GM10266 (cell line): ENCODE data around the gene TRIM14.

Experiments
- DNase-seq: peaks from one replicate; pipeline ENCODE4 v3.0.0; 2012; ENCODE audit errors: extremely low spot score
- CTCF ChIP-seq: IDR thresholded peaks from 2 replicates; pipeline ENCODE4 v1.5.1; 2012; ENCODE audit warnings: mild to moderate bottlenecking, low read depth; ENCODE audit not compliant: control insufficient read depth, insufficient read depth; ENCODE audit errors: missing control alignments

Gene TRIM14

GRCh38 chr9:98118640-98119601 is at the start of gene TRIM14:
Gene TRIM14, minus strand, starts transcription at chr9:98119222. Its CDS starts 34 bp downstream, at chr9:98119188.
- TF ChIP-seq CTCF, result peak; percentile 51
- peak; percentile 83 for DNase-seq

GRCh38 chr9:98168153-98168780 is 49.2 kb upstream of the TRIM14 start:
- no peak for DNase-seq
- TF ChIP-seq CTCF, result no peak

GRCh38 chr9:98164912-98165311 is 45.9 kb upstream of the TRIM14 start:
- TF ChIP-seq CTCF, result no peak
- DNase-seq, result no peak

- DNase-seq, result no peak
- TF ChIP-seq CTCF, result no peak
Measured at GRCh38 chr9:98162613-98163012, 43.6 kb upstream of the TRIM14 start.

- no peak for DNase-seq
- no peak for TF ChIP-seq CTCF
Measured at GRCh38 chr9:98161851-98162250, 42.8 kb upstream of the TRIM14 start.

GRCh38 chr9:98159790-98160189 is 40.8 kb upstream of the TRIM14 start:
- TF ChIP-seq CTCF, result no peak
- DNase-seq, result no peak

GRCh38 chr9:98159301-98159700 is 40.3 kb upstream of the TRIM14 start:
- no peak for DNase-seq
- no peak for TF ChIP-seq CTCF
